ENCODE measurements around the gene FAS. TPM values are rescaled to one million over a fixed set of nuclear protein-coding genes. Genes with fewer than 3 reads are reported as not detected.

The FAS gene
- total and polyA plus RNA-seq, 5 donors, result 4.7 to 10.1 (median 6.4) TPM

Small RNAs within 50 kb of the gene (microRNA-seq; reads per million reads assigned to microRNA genes)
- 0 reads per million in 2 donors for gene MIR4679-1
- 0 reads per million in 2 donors for gene MIR4679-2

Other genes starting within 250 kb of the FAS start
- gene LIPN, start 230.8 kb upstream of the FAS start, total RNA-seq, result under 1 TPM in 1 of 4 donors, not detected in 3; 0.26 TPM
- not detected for gene LIPN, start 230.8 kb upstream of the FAS start, polyA plus RNA-seq
- gene LIPM, start 188.1 kb upstream of the FAS start, total RNA-seq, result not detected
- not detected for gene LIPM, start 188.1 kb upstream of the FAS start, polyA plus RNA-seq
- under 1 TPM in 1 of 4 donors, not detected in 3; 0.15 TPM for gene ANKRD22, start 139.0 kb upstream of the FAS start, total RNA-seq
- gene ANKRD22, start 139.0 kb upstream of the FAS start, polyA plus RNA-seq, result not detected
- 10 to 100 TPM in 3 of 4 donors, 1 to 10 TPM in 1; 9.4 to 13.0 (median 10.4) TPM for gene STAMBPL1, start 110.6 kb upstream of the FAS start, total RNA-seq
- gene STAMBPL1, start 110.6 kb upstream of the FAS start, polyA plus RNA-seq, result 4.4 TPM
- gene ACTA2, start 38.0 kb upstream of the FAS start, total RNA-seq, result 1,000 to 10,000 TPM in 2 of 4 donors, 100 to 1,000 TPM in 2; 746 to 3,137 (median 1,120) TPM
- 649 TPM for gene ACTA2, start 38.0 kb upstream of the FAS start, polyA plus RNA-seq
- under 1 TPM; 0.24 to 0.67 (median 0.50) TPM for gene CH25H, start 216.5 kb downstream of the FAS start, total RNA-seq
- gene CH25H, start 216.5 kb downstream of the FAS start, polyA plus RNA-seq, result 1.8 TPM

All from right cardiac atrium (tissue), 5 donors.